Endothelial cell of umbilical vein (primary cell): Measurements from ENCODE around the gene ENKUR. TPM values are rescaled to one million over a fixed set of nuclear protein-coding genes. Genes with fewer than 3 reads are reported as not detected.

Source experiments
- BruUV-seq: library from RNA; stranded (reverse); fragments of 400-500 nt; replicated peaks from 2 replicates; lab custom pipeline; 2021; lab: Mats Ljungman, UMichigan
- CTCF ChIA-PET: fragments of 300-600, 350-600 bp; sonication (Branson Sonifier 250); formaldehyde crosslinking; loops from one replicate; lab custom pipeline; 2021; ENCODE audit warnings: antibody characterized with exemption, inconsistent platforms; lab: Charles Lee
- POLR2A ChIA-PET: fragments of 300-600, 350-600 bp; sonication (Branson Sonifier 250); formaldehyde crosslinking; loops from one replicate; lab custom pipeline; 2021; ENCODE audit warnings: antibody characterized with exemption, inconsistent platforms; lab: Charles Lee
- DNase-seq: peaks from one replicate; pipeline ENCODE4 v3.0.0-alpha.2; 2011; ENCODE audit warnings: low read depth, low spot score
- FAIRE-seq: peaks from 2 replicates; lab custom pipeline; 2011; peaks lifted over from hg19 to GRCh38; lab: Jason Lieb, UNC
- H2AFZ ChIP-seq: 2 replicates; pipeline ENCODE4 v1.6.0; 2012; ENCODE audit warnings: low read depth, low read length, control low read depth, inconsistent platforms
- H3K27ac ChIP-seq: 2 replicates; pipeline ENCODE4 v1.5.1; 2011; ENCODE audit warnings: low read depth, mild to moderate bottlenecking, control low read depth, low read length, moderate library complexity; ENCODE audit not compliant: insufficient read depth
- H3K27me3 ChIP-seq, 2 experiments: 2 replicates each; pipeline versions ENCODE4 v1.6.0 to v1.6.1; 2011; ENCODE audit warnings: low read length in 2 of 2, mixed read lengths in 1 of 2; ENCODE audit not compliant: control insufficient read depth in 2 of 2, insufficient read depth in 2 of 2
- H3K36me3 ChIP-seq, 2 experiments: 2 replicates in 1 of 2; 3 replicates in 1 of 2; pipeline ENCODE4 v1.5.1; 2011; ENCODE audit warnings: low read length in 2 of 2, mild to moderate bottlenecking in 1 of 2, moderate library complexity in 1 of 2; ENCODE audit not compliant: control insufficient read depth in 2 of 2, insufficient read depth in 2 of 2; ENCODE audit errors: extremely low read depth in 1 of 2
- H3K4me1 ChIP-seq: 3 replicates; pipeline ENCODE4 v1.5.1; 2011; ENCODE audit warnings: mild to moderate bottlenecking, low read length; ENCODE audit not compliant: control insufficient read depth, insufficient read depth; ENCODE audit errors: extremely low read depth
- H3K4me2 ChIP-seq: 2 replicates; pipeline ENCODE4 v1.6.1; 2011; ENCODE audit warnings: low read length, control low read depth, mixed read lengths; ENCODE audit not compliant: insufficient read depth
- H3K4me3 ChIP-seq, 3 experiments: fragments of 200-600 bp in 1 of 3; sonication (generic), shearing (Covaris generic) in 1 of 3; replicated peaks in 1 of 3; 2 replicates each; pipeline ENCODE4 v1.5.1; 2011 to 2016; ENCODE audit warnings: control low read depth in 3 of 3, low read length in 3 of 3, mild to moderate bottlenecking in 2 of 3, inconsistent platforms in 1 of 3, low read depth in 1 of 3, moderate library complexity in 1 of 3; ENCODE audit not compliant: insufficient read depth in 1 of 3
- H3K79me2 ChIP-seq: 2 replicates; pipeline ENCODE4 v1.6.0; 2012; ENCODE audit warnings: low read length, inconsistent platforms; ENCODE audit not compliant: control insufficient read depth, insufficient read depth
- H3K9ac ChIP-seq: replicated peaks from 2 replicates; pipeline ENCODE3; 2011; ENCODE audit warnings: low read length, control low read depth; ENCODE audit not compliant: insufficient read depth; ENCODE audit errors: extremely low read depth
- H3K9me1 ChIP-seq: replicated peaks from 3 replicates; pipeline ENCODE4 v1.6.0; 2011; ENCODE audit warnings: mild to moderate bottlenecking, low read length; ENCODE audit not compliant: control insufficient read depth, insufficient read depth; ENCODE audit errors: extremely low read depth
- H3K9me3 ChIP-seq: replicated peaks from 2 replicates; pipeline ENCODE4 v1.5.1; 2012; ENCODE audit warnings: low read length, inconsistent platforms; ENCODE audit not compliant: control insufficient read depth, insufficient read depth
- H4K20me1 ChIP-seq: replicated peaks from 2 replicates; pipeline ENCODE3; 2011; ENCODE audit warnings: mild to moderate bottlenecking, low read length; ENCODE audit not compliant: control insufficient read depth, insufficient read depth; ENCODE audit errors: extremely low read depth
- EZH2 ChIP-seq: IDR thresholded peaks from 2 replicates; pipeline ENCODE4 v1.6.1; 2012; ENCODE audit warnings: borderline replicate concordance, low read depth, mild to moderate bottlenecking, moderate library complexity, low read length, inconsistent platforms; ENCODE audit not compliant: severe bottlenecking
- FOS ChIP-seq: IDR thresholded peaks from 2 replicates; pipeline ENCODE4 v1.6.1; 2011; ENCODE audit warnings: mild to moderate bottlenecking, low read length, moderate library complexity, borderline replicate concordance; ENCODE audit not compliant: insufficient read depth
- GATA2 ChIP-seq: IDR thresholded peaks from 2 replicates; pipeline ENCODE4 v1.7.0; 2011; ENCODE audit warnings: low read depth, mild to moderate bottlenecking, moderate library complexity, mixed read lengths, low read length; ENCODE audit not compliant: insufficient read length, insufficient read depth
- JUN ChIP-seq: IDR thresholded peaks from 2 replicates; pipeline ENCODE4 v1.6.1; 2011; ENCODE audit warnings: borderline replicate concordance, low read depth; ENCODE audit not compliant: insufficient read length, insufficient read depth
- MYC ChIP-seq: IDR thresholded peaks from one replicate; pipeline ENCODE4 v1.6.1; 2011; ENCODE audit warnings: mild to moderate bottlenecking, low read depth, low read length
- POLR2A ChIP-seq: IDR thresholded peaks from 2 replicates; pipeline ENCODE4 v1.6.1; 2012; ENCODE audit warnings: low read depth, mild to moderate bottlenecking, control low read depth, low read length
- POLR2AphosphoS5 ChIP-seq: IDR thresholded peaks from 2 replicates; pipeline ENCODE4 v1.6.1; 2012; ENCODE audit warnings: low read depth, mild to moderate bottlenecking, control low read depth, low read length, moderate library complexity; ENCODE audit not compliant: insufficient read depth
- dilution Hi-C: fragments of 300-500 bp; cut with MboI; formaldehyde crosslinking; loops from one replicate; pipeline ENCODE4 v1.15.0; 2019; ENCODE audit warnings: low sequenced_read_pairs; ENCODE audit not compliant: extremely low pct_ligation_motif_present
- intact Hi-C: fragments of 100-400 bp; cut with micrococcal nuclease; formaldehyde crosslinking; loops from one replicate; pipeline ENCODE4 v1.10.0; 2022
- polyA plus RNA-seq, 4 experiments: library from polyadenylated mRNA; depleted of rRNA in 3 of 4; stranded (reverse) in 3 of 4; unstranded in 1 of 4; fragments of >200 nt; gene quantifications; 2 replicates each; pipeline versions ENCODE4 v1.2.1 to v1.2.3, GENCODE V29; 2011 to 2012; ENCODE audit warnings: missing spikeins in 1 of 4
- total RNA-seq: library from RNA; stranded (reverse); gene quantifications from 2 replicates; pipeline ENCODE4 v1.2.3, GENCODE V29; 2021
- TF ChIP-seq, protein P1 (sequence below): IDR thresholded peaks from 2 replicates; pipeline ENCODE4 v1.6.1; 2011; ENCODE audit not compliant: insufficient read depth, insufficient read length
- TF ChIP-seq, protein P2 (sequence below), 2 donors: IDR thresholded peaks; 1 replicate in 1 of 2; 2 replicates in 1 of 2; pipeline ENCODE4 v1.5.1; 2011; ENCODE audit warnings: low read length in 2 of 2, mild to moderate bottlenecking in 2 of 2, moderate library complexity in 2 of 2, control low read depth in 1 of 2, inconsistent platforms in 1 of 2, low read depth in 1 of 2; ENCODE audit not compliant: insufficient read depth in 1 of 2; ENCODE audit errors: extremely low read depth in 1 of 2

Gene ENKUR
- total and polyA plus RNA-seq, 2 donors (not counting 3 experiments of a cell fraction or from before 2014, with no cell fraction given) = 0.07 to 0.35 TPM

GRCh38 chr10:24950439-24950838 lies 65.5 kb downstream of the ENKUR start:
- ChIA-PET POLR2A (no interaction called here), CTCF (no interaction called here)
- FAIRE-seq = no peak

More at GRCh38 chr10:24950439-24950838, 65.5 kb downstream of the ENKUR start:
- no peak for TF ChIP-seq GATA2
- TF ChIP-seq, protein P1, sequence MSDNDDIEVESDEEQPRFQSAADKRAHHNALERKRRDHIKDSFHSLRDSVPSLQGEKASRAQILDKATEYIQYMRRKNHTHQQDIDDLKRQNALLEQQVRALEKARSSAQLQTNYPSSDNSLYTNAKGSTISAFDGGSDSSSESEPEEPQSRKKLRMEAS = no peak
- no peak for TF ChIP-seq MYC
- TF ChIP-seq, protein P2, sequence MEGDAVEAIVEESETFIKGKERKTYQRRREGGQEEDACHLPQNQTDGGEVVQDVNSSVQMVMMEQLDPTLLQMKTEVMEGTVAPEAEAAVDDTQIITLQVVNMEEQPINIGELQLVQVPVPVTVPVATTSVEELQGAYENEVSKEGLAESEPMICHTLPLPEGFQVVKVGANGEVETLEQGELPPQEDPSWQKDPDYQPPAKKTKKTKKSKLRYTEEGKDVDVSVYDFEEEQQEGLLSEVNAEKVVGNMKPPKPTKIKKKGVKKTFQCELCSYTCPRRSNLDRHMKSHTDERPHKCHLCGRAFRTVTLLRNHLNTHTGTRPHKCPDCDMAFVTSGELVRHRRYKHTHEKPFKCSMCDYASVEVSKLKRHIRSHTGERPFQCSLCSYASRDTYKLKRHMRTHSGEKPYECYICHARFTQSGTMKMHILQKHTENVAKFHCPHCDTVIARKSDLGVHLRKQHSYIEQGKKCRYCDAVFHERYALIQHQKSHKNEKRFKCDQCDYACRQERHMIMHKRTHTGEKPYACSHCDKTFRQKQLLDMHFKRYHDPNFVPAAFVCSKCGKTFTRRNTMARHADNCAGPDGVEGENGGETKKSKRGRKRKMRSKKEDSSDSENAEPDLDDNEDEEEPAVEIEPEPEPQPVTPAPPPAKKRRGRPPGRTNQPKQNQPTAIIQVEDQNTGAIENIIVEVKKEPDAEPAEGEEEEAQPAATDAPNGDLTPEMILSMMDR (IDR thresholded peaks at IDR 0.05; ENCODE audit: extremely low read depth in 1 of 2, insufficient read depth in 1 of 2, low read depth in 1 of 2, low read length in 2 of 2) = no peak
- TF ChIP-seq POLR2A = no peak
- TF ChIP-seq EZH2 = no peak
- TF ChIP-seq JUN = no peak
- no peak for TF ChIP-seq POLR2AphosphoS5
- TF ChIP-seq FOS = no peak
- Histone ChIP-seq H3K27me3 (no peaks in the 10 kb centered on the region), H3K36me3 (no peaks in the 10 kb centered on the region), H3K79me2 (no peaks in the 10 kb centered on the region), H3K9ac (no peak overlapping the region), H3K4me1 (peaks cover 15% of the 10 kb centered on the region), H3K9me1 (no peaks in the 10 kb centered on the region), H3K27ac (no peak overlapping the region), H3K4me3 (no peak overlapping the region), H2AFZ (no peak overlapping the region), H4K20me1 (no peaks in the 10 kb centered on the region), H3K4me2 (no peak overlapping the region), H3K9me3 (no peaks in the 10 kb centered on the region)
- BruUV-seq = no TSS peak
- intact Hi-C loops (no loop called here), dilution Hi-C loops (no loop called here)
- DNase-seq = no peak
